OCI-LY7 (cell line): ENCODE data around the gene GBA2.

Experiments
- EZH2phosphoT487 ChIP-seq: fragments of 200-600 bp; sonication (generic); IDR thresholded peaks from 2 replicates; pipeline ENCODE4 v1.6.1; 2018; ENCODE audit warnings: low read depth, borderline replicate concordance, mild to moderate bottlenecking, mixed run types, antibody characterized with exemption, low read length, moderate library complexity, mixed read lengths
- TF ChIP-seq, protein P1 (sequence below): fragments of 200-600 bp; sonication (generic); conservative IDR thresholded peaks from 2 replicates; pipeline ENCODE4 v1.5.1; 2014; ENCODE audit warnings: mild to moderate bottlenecking, antibody characterized with exemption, low read length, moderate library complexity, mixed read lengths

DNA sequence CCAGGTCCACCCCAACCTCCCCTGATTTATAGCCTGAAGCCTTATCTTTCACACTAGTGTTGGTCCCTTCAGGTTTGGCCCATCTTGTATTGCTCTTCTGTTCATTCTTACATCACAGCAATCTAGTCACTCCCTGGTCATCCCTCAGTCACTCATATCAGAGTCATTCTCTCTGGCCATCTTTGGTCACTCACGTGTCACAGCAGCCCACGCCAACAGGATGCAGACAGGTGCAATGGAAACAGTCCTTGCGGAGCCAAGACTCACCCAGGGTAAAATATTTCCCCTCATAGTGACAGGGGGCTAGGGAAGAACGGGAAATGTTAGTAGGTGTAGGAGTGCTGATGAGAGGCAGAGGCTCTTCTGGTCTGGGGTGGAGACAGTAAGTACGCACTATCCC is 4.4 kb upstream of the GBA2 start:
- TF ChIP-seq, protein P1, sequence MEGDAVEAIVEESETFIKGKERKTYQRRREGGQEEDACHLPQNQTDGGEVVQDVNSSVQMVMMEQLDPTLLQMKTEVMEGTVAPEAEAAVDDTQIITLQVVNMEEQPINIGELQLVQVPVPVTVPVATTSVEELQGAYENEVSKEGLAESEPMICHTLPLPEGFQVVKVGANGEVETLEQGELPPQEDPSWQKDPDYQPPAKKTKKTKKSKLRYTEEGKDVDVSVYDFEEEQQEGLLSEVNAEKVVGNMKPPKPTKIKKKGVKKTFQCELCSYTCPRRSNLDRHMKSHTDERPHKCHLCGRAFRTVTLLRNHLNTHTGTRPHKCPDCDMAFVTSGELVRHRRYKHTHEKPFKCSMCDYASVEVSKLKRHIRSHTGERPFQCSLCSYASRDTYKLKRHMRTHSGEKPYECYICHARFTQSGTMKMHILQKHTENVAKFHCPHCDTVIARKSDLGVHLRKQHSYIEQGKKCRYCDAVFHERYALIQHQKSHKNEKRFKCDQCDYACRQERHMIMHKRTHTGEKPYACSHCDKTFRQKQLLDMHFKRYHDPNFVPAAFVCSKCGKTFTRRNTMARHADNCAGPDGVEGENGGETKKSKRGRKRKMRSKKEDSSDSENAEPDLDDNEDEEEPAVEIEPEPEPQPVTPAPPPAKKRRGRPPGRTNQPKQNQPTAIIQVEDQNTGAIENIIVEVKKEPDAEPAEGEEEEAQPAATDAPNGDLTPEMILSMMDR: no peak
- no peak for TF ChIP-seq EZH2phosphoT487
